ENCODE results near the gene NKD2.

The NKD2 gene

GRCh38 chr5:963673-964531 lies 44.7 kb upstream of the NKD2 start:
- no peak for TF ChIP-seq SIN3A (IDR thresholded peaks at IDR 0.05; ENCODE audit: borderline replicate concordance, insufficient read depth, low read length)
- TF ChIP-seq FOXP2 (optimal IDR thresholded peaks at IDR 0.05; ENCODE audit: borderline replicate concordance, extremely low read depth, extremely low read length, insufficient read depth): no peak
- TF ChIP-seq REST (IDR thresholded peaks at IDR 0.05; ENCODE audit: insufficient read depth in 1 of 2, low read depth in 2 of 2, low read length in 2 of 2): no peak
- no peak for TF ChIP-seq TAF1 (IDR thresholded peaks at IDR 0.05; ENCODE audit: borderline replicate concordance, insufficient read depth, low read length)
- TF ChIP-seq POLR2AphosphoS5 (IDR thresholded peaks at IDR 0.05; ENCODE audit: low read depth, low read length): no peak

- no peak for TF ChIP-seq TAF1 (IDR thresholded peaks at IDR 0.05; ENCODE audit: borderline replicate concordance, insufficient read depth, low read length)
- TF ChIP-seq SIN3A (IDR thresholded peaks at IDR 0.05; ENCODE audit: borderline replicate concordance, insufficient read depth, low read length): no peak
- no peak for TF ChIP-seq POLR2AphosphoS5 (IDR thresholded peaks at IDR 0.05; ENCODE audit: low read depth, low read length)
- TF ChIP-seq REST (IDR thresholded peaks at IDR 0.05; ENCODE audit: insufficient read depth in 1 of 2, low read depth in 2 of 2, low read length in 2 of 2): no peak
- no peak for TF ChIP-seq FOXP2 (optimal IDR thresholded peaks at IDR 0.05; ENCODE audit: borderline replicate concordance, extremely low read depth, extremely low read length, insufficient read depth)
These were observed 43.8 kb upstream of the NKD2 start for GRCh38 chr5:964821-965220.

GRCh38 chr5:965604-966344 lies 42.8 kb upstream of the NKD2 start:
- TF ChIP-seq REST (IDR thresholded peaks at IDR 0.05; ENCODE audit: insufficient read depth in 1 of 2, low read depth in 2 of 2, low read length in 2 of 2): no peak
- TF ChIP-seq POLR2AphosphoS5 (IDR thresholded peaks at IDR 0.05; ENCODE audit: low read depth, low read length): no peak
- TF ChIP-seq SIN3A (IDR thresholded peaks at IDR 0.05; ENCODE audit: borderline replicate concordance, insufficient read depth, low read length): no peak
- no peak for TF ChIP-seq TAF1 (IDR thresholded peaks at IDR 0.05; ENCODE audit: borderline replicate concordance, insufficient read depth, low read length)
- no peak for TF ChIP-seq FOXP2 (optimal IDR thresholded peaks at IDR 0.05; ENCODE audit: borderline replicate concordance, extremely low read depth, extremely low read length, insufficient read depth)

- no peak for TF ChIP-seq FOXP2 (optimal IDR thresholded peaks at IDR 0.05; ENCODE audit: borderline replicate concordance, extremely low read depth, extremely low read length, insufficient read depth)
These were observed 42.3 kb upstream of the NKD2 start for GRCh38 chr5:966345-966710.

- TF ChIP-seq SIN3A (IDR thresholded peaks at IDR 0.05; ENCODE audit: borderline replicate concordance, insufficient read depth, low read length) (no peak), TAF1 (IDR thresholded peaks at IDR 0.05; ENCODE audit: borderline replicate concordance, insufficient read depth, low read length) (no peak), POLR2AphosphoS5 (IDR thresholded peaks at IDR 0.05; ENCODE audit: low read depth, low read length) (no peak), REST (IDR thresholded peaks at IDR 0.05; ENCODE audit: insufficient read depth in 1 of 2, low read depth in 2 of 2, low read length in 2 of 2) (no peak), FOXP2 (optimal IDR thresholded peaks at IDR 0.05; ENCODE audit: borderline replicate concordance, extremely low read depth, extremely low read length, insufficient read depth) (no peak)
These were observed 41.7 kb upstream of the NKD2 start for GRCh38 chr5:966941-967340.

All from PFSK-1 (cell line).